Glomerular endothelial cell (primary cell): Measurements from ENCODE around the gene AMZ2. TPM values are rescaled to one million over a fixed set of nuclear protein-coding genes. Genes with fewer than 3 reads are reported as not detected.

Experiments used
- DNase-seq: peaks from one replicate; pipeline ENCODE4 v3.0.0-alpha.2; 2011; ENCODE audit warnings: low read depth, low spot score; ENCODE audit errors: extremely low read depth
- total RNA-seq: library from RNA; depleted of rRNA; stranded (reverse); fragments of >200 nt; gene quantifications from 2 replicates; pipeline ENCODE4 v1.2.3, GENCODE V29; 2015

The AMZ2 gene
- total RNA-seq, 1 donor from 2014 or later = 35.1 TPM

DNA sequence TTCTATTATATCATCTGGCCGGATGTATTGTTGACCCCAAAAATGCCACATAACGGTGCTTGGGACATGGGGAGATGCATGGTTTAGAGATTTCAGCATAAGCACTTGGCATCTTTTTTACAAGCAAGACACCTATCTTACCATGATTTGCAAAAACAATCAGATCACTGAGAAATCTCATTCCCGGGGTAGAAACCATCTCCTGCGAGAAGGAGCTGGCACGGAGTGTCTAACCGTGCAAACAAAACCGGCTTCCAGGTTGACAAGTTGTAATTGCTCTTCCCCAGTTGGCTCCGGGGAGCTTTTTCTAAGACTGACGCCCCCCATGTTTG is 42.1 kb downstream of the AMZ2 start:
- DNase-seq = no peak

DNA sequence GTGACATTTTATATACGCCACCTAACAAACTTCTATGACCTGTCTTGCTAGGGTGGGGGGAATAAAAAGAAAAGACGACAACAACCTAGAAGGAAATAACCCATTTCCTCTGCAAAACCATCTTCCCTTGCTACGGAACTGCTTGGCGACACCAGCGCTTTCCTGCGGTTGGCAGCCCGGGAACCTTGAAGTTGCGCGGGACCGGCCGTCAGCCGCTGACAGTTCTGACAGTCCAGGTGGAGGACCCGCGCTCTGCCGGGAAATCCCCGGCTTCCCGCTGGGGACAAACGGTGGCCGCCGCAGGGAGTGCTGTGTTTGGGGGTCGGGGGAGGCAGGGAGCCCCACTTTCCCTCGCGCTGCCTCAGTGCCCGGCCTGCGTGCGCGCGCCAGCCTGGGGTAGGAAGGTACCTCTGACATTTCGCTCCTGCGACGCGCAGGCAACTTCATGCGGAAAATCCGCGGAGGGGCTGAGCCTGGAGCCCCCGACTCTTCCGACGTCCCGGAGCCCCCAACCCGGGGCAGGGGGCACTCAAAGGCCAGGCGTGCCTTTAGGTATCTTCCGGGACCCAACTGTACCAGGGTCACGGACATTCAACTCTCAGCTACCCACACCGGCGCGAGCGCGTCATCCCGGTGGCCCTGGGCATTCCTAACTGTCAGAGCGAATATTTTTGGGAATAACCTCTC is 42.6 kb downstream of the AMZ2 start:
- DNase-seq = no peak

DNA sequence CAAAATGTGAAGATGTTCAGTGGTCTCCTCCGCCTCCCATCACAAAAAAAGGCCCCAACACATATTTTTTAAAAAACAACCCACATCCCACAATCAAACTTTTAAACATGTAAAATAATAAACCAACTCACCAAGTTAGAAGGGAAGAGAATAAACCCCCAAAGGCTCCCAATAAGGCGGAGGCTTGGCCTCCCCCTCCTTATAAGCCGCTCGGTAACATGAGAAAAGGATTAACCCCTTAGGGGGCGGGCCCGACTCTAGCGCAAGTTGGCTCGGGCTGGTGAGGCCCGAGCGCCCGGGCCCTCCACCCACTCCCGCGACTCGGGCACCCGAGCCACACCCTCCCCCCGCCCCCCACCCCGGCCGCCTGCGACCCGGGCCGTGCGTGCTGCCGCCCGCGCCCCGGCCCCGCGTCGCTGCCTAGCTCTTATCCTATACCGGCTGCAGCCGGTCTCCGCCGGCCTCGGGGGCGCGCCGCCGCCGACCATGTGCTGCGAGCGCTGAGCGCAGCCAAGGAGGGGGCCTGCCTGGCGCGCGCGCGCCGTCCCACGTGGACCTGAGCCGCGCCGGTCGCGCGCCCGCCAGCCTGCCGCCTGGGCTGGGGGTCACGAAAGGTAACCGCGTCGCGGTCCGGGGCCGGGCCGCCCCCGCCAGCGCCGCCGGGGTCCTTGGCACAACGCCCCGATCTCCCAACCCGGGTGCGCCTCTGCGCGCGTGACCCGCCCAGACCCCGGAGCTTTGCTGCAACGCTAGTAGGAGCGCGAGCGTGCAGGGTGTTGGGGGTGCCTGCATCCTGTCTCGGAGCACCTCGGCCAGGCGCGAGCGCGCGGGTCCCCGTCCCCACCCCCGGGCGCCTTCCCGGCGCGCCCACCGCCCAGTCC is 43.4 kb downstream of the AMZ2 start, which contains the start of the genes ARSG and SLC16A6:
ARSG (plus strand) TSS at position 541 of the 881 bp plus-strand sequence. CDS start 15,999 bp downstream, outside the sequence.
SLC16A6 (minus strand) TSS at position 173 of the 881 bp plus-strand sequence. CDS start 12,807 bp downstream, outside the sequence.
- no peak for DNase-seq

DNA sequence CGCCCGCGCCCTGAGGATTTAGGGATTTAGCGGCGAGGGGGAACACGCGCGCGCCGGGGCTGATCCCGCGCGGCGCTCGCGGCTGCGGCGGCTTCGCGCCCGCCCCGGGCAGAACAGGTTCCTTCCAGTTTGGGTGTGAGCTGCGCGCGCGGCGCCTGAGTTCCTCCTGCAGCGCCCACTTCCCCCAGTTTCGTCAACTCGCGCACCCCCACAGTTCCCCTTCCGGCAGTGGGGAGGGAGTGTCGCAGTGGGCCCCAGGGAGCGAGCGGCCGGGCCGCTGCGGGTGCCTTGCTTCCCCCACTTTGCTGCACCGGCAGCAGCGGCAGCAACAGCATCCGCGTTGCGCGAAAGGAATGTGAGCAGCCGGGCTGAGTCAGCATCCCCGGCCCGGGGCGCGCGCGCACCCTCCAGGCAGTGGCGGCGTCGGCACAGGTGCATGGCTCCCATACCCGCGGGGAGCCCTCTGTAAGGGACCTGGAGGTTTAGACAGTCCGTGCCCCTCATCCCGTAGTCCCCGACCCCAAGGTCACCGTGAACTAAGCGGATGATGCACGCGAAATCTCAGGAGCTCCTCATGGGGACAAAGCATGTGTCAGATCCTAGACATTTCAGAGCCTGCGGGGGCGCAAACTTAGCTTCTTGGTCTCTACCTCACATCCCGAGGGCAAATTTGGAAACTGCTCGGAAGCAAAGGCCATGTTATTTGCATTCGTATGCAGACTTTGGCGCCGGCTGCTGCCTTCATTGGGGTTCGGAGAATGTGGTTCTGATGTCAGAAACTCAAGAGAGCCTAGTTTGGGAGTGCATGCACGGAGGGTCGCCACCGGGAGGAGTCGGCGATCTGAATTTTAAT is 44.2 kb downstream of the AMZ2 start:
- no peak for DNase-seq

DNA sequence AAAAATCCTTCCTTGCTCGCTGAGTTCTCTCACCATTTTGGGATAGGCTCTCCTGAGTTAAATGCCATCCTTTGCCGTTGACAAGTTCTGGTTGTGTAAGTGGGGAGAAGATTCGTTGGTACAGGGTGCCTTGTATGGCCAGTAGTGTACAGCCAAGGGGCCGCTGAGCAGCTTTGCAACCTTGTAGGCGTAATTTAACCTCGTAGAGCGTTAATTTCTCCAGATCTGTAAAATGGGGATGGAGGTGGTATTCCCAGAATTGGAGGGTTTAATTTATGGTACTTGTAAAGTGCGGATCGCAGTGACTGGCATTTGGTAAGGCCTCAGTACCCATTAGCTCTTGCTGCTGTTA is 44.8 kb downstream of the AMZ2 start:
- no peak for DNase-seq

DNA sequence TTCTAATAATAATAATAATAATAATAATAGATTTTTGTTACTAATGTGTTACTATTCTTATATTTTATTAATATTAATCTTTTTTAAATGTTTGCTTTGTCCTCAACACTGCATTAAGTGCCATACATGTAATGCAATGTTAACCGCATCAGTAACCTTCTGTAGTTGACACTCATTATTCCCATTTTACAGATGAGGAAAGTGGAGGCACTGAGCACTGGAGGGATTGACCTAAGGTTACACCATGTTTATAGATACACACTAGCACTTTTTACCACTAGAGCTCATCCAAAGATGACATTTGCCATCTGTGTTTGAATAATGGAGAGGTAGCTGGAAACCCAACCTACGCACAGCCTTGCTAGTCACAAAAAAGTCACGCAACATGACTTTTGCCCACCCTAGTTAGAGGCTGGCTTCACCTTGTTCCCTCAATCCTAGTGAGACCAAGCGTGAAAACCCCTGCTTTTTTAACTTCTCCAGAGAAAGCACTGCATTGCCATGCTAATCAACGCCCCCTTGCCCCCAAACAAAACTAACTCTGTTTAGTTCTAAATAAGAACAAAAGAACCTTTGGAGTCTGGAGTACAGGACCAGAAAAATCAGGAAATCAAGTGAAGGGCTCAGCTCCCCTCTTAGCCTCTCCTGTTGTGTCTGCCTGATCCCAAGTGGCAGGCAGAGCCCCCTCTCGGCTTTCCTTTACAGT is 45.8 kb downstream of the AMZ2 start:
- no peak for DNase-seq

DNA sequence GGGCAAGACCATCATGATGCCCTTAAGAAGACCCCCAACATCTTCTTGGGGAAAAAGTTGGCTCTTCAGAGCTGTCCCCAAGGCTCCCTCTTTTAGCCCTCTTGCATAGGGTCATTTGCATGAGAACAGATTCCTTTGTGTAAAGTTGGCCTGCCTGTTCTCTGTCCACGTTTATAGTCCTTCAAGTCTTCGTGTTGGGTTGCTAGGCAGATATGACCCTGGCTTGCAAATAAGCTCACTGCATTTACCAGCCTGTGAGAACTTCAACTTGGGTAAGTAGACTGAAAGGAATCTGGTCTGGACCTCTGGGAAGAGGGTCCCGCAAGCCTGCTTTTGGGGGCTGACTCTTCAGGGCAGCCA is 46.3 kb downstream of the AMZ2 start:
- DNase-seq = no peak

DNA sequence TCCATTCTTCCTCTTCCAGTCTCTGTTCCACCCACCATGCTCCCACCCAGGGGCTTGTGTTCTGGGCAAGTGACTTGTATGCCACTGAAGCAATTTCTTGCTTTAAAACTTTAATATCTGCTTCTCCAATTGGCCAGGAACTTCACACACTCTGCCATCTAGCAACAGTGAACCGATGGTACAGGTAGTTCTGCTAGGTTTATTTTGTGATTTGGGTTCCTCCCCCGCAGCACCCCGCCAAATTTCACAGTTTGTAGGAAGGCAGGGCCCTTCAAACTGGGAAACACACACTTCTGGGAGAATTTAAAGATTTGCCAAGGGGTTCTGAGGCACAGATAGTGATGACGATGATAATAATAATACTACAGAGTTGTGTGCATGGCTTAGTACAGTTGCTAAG is 46.8 kb downstream of the AMZ2 start:
- DNase-seq = no peak

DNA sequence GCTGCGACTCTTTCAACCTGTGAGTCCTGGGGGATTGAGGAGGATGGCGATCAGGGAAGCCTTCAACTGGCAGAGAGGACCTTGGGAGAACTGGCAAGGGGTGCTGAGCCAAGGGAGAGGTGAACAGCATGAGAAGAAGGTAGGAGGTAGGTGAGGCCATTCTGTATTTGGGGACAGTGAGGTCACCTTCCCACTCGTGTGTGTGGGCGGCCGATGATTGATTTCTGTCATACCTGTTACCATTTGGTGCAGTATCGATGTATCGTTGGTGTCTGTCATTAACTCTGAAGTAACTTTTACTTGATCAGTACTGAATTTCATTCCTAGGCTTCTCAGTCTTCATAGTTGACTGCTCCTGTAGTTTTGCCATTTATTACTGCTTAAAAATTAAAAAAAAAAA is 47.2 kb downstream of the AMZ2 start:
- DNase-seq = no peak

DNA sequence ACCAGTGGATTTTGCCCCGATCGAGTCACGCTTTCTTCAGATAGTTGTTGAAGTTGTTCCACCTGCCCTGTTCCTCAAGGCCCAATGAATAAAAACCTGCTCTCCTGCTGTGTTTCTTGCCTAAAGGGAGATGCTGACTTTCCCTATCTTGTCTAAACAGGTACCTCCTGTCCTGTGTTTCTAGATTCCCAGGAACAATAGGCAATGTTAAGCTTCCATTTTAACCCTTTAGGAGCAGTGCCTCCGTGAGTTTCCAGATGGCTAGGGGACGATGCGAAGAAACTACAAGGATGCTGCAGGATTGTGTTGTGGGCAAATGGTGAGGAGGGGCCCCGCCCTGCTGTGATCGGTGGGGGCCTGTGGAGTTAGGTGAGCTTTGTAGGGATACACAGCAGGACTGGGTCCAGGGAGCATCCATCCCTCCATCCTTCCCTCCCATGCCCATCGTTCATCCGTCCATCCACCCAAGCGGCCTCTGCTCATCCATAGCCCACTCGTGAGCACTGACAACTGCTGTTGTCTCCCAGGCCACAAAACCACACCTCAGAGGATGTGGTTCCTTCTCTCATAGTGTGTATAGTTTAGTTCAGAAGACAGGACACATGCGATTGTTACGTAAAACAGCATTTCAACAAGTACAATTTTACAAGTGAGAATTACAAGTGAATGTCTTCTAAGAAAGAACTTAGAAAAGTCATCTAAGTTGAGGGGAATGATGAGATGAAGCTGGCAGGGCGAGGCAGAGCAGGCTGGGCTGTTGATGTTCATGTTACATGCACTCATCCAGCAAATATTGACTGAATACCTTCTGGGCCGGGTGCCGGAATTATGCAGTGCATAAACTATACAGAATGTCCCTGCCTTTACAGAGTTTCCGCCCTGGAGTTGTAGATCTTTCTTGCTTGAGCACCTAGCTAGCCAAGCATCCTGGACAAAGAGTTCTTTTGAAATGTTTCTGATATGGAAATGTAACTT is 48.7 kb downstream of the AMZ2 start:
- no peak for DNase-seq

DNA sequence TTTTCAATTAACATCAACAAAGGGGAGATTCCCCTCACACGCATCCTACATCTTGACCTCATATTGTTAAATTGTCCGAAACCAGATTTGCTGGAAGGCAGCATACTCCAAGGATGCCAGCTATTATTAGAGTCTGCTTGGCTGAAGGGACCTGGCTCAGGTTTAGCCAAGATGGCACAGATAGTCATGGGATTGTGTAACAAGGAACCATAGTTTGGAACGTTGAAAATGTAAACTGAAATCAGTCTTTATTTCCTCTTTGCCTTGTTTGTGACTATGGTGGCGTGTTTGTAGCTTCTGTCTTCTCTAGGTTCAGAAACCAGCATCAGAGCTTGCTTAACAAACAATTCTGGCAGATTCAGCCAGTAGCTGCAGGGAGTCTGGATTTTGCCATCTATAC is 49.4 kb downstream of the AMZ2 start:
- DNase-seq = no peak

DNA sequence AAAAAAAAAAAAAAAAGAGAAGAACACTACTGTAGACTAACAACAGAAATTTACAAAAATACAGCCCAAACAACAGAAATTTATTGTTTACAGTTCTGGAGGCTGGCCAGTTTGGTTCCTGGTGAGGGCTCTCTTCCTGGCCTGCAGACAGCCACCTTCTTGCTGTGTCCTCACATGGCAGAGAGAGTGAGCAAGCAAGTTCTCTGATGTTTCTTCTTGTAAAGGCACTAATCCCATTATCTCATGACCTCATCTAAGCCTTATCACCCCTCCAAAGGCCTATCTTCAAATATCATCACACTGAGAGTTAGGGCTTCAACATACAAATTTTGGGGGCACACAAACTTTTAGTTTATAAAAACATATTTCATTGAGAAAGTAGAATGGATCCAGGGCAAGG is 50.8 kb downstream of the AMZ2 start:
- DNase-seq = no peak

DNA sequence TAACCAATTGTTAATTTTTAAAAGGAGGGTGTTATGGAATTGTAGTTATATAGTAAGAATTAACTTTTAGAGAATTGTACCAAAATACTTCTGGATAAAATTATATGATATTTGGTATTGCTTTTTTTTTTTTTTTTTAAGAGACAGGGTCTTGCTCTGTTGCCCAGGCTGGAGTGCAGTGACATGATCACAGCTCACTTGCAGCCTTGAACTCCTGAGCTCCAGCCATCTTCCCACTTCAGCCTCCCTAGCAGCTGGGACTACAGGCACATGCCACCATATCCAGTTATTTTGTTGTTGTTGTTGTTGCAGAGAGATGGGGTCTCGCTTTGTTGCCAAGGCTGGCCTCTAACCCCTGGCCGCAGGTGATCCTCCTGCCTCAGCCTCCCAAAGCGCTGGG is 52.0 kb downstream of the AMZ2 start:
- DNase-seq = no peak

DNA sequence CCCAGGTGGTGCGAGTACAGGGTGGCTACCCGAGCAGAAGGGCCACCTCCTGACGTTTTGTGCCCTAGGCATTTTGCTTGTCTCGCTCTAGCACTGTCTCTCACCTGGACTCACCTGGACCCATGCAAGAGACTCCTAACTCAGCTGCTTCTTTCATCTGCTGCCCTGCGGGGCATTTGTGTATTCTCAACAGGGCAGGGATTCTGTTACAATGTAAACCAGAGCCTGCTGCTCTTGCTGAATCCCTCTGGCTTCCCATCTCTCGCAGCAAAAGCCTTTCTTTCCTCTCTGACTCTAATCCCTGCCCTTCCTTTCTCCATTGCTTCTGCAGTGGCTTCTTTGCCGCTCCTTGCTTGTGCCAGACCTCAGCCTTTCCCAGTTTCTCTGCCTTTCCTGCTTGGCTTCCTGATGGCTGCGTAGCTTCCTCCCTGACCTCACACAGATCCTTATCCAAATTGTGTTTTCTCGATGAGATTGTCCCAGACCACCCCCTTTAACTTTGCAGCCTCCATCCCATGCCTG is 53.7 kb downstream of the AMZ2 start:
- no peak for DNase-seq

DNA sequence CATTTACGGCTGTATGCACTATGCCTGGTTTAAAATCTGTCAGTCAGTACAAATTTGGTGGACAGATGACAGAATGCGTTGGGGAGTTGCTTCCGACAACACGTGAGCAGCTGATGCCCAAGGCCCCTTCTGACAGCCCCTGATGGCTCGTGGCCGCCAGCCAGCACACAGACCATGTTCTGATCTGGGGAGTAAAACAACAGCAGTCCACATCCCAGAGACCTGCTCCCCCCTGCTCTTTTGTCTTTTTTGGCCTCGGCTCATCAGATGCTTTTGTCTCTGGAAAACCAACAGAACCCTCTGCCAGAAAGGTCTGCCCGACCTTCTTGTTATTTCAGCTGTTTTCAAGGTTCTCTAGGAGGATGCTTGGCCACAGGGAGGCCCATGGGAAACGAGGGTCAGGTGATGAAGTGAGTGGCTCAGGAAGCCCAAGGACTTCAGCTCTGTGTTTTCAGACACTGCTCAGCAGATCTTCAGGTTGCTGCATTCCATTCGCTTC is 54.3 kb downstream of the AMZ2 start:
- DNase-seq = no peak

DNA sequence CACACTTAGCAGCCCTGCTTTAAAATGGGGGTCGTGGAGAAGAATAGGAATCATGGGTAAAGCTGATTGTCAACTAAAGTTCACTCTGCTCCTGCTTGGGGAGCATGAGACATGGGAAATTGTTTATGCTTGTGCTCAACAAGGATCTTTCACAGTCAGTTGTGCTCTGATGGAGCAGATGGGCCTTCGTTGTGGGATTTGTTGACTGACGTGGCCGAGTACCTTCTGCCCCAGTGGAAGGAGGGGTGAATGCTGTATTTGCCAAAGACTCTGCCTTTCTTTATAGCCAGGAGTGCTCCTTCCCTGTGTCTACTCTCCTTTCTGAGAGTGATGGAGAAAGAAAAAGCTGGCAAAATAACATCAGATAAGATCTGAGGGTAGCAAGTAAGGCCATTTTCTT is 54.8 kb downstream of the AMZ2 start:
- DNase-seq = no peak

DNA sequence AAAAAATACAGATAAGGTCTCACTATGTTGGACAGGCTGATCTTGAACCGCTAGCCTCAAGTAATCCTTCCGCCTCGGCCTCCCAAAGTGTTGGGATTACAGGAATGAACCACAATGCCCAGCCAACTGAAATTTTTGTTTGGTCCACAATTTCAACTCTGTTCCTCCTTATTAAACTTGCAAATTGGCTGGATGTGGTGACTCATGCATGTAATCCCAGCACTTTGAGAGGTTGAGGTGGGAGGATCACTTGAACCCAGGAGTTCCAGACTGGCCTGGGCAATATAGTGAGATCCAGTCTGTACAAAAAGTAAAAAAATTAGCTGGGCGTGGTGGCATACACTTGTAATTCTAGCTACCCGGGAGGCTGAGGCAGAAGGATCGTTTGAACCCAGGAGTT is 56.9 kb downstream of the AMZ2 start:
- DNase-seq = no peak

DNA sequence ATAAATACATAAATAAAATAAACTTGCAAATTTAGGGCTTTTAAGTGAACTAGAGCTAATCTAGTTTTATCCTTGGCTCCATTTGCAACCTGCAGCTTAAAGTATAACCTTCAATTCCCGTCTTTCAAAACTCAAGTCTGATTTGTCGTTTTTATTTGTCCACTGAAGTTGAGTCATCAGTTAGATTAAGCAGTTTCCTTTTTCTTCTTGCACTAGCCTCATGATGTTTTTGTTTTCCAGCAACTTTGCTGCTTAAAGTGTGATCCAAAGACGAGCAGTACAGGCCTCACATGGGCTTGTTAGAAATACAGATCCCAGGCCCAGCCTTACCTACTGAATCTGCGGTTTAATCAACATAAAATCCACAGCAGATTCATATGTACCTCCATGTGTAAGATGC is 57.3 kb downstream of the AMZ2 start:
- no peak for DNase-seq
